Right lobe of liver (tissue), 6 donors: ENCODE data around the gene CDH13. TPM values are rescaled to one million over a fixed set of nuclear protein-coding genes. Genes with fewer than 3 reads are reported as not detected.

Experiments used
- ATAC-seq, 4 donors: fragments of 200-7000 bp; cut with Tn5 transposase; one replicate each; pipeline ENCODE4 v1.9.1; 2020; ENCODE audit warnings: mild to moderate bottlenecking in 4 of 4, moderate library complexity in 4 of 4
- DNase-seq, 3 donors: peaks; one replicate each; pipeline ENCODE4 v3.0.0-alpha.2; 2020
- H3K27ac ChIP-seq, 3 donors: fragments of 200-600 bp; one replicate each; pipeline ENCODE4 v1.8.0; 2022
- H3K27me3 ChIP-seq, 2 donors: fragments of 200-600 bp; one replicate each; pipeline ENCODE4 v1.8.0; 2022
- H3K36me3 ChIP-seq, 4 donors: fragments of 200-600 bp; sonication (generic) in 1 of 4; one replicate each; pipeline versions ENCODE4 v1.5.1 to v1.8.0; 2017 to 2022; ENCODE audit warnings: control low read depth in 1 of 4
- H3K4me1 ChIP-seq, 4 donors: fragments of 200-600 bp; sonication (generic) in 1 of 4; one replicate each; pipeline versions ENCODE4 v1.5.1 to v1.8.0; 2017 to 2022; ENCODE audit warnings: control low read depth in 1 of 4
- H3K4me3 ChIP-seq, 3 donors: fragments of 200-600 bp; one replicate each; pipeline ENCODE4 v1.8.0; 2022
- H3K9me3 ChIP-seq, 4 donors: fragments of 200-600 bp; sonication (generic) in 1 of 4; one replicate each; pipeline versions ENCODE4 v1.5.1 to v1.8.0; 2017 to 2022; ENCODE audit warnings: control low read depth in 1 of 4
- CTCF ChIP-seq, 4 donors: fragments of 200-600 bp in 3 of 4; fragments of 450-650 bp in 1 of 4; IDR thresholded peaks; one replicate each; pipeline versions ENCODE4 v1.5.1 to v1.8.0; 2016 to 2022; ENCODE audit warnings: antibody characterized with exemption in 4 of 4, mild to moderate bottlenecking in 2 of 4
- POLR2A ChIP-seq: fragments of 450-650 bp; IDR thresholded peaks from one replicate; pipeline ENCODE4 v1.6.1; 2017; ENCODE audit warnings: antibody characterized with exemption, mild to moderate bottlenecking
- WGBS: methylation state at CpG from one replicate; pipeline ENCODE4 v1.1.6; 2018; ENCODE audit warnings: low coverage, low lambda C conversion rate; ENCODE audit not compliant: insufficient coverage; ENCODE audit errors: missing lambda C conversion rate; 5-methylcytosine and 5-hydroxymethylcytosine counted together
- intact Hi-C, 2 donors: fragments of 100-400 bp; cut with DNase I; formaldehyde crosslinking; loops; one replicate each; pipeline versions ENCODE4 v1.11.2 to v1.14.1; 2022
- total RNA-seq, 6 experiments: library from RNA; depleted of rRNA in 2 of 6; stranded (reverse); fragments of >200 nt in 2 of 6; fragmentation: NEBNext Ultra II Directional in 3 of 6; extraction: Animal tissue kit (Norgen Biotek cat#: 25700) in 3 of 6; gene quantifications; one replicate each; pipeline versions ENCODE4 v1.1.0 to v1.2.4, GENCODE V29; 2016 to 2023
- donor health status: DM: no; HTN: yes; CAD: no.
- donor health status: DM: no; HTN: no; CAD: no.
- donor health status: DM: no; HTN: no; CAD: no.
- donor health status: DM: no; HTN: yes; CAD: no.
- donor health status: DM: no; HTN: yes; CAD: no.

The CDH13 gene
- total RNA-seq, 6 experiments from 2014 or later: 0.13 to 4.6 (median 0.49) TPM

DNA sequence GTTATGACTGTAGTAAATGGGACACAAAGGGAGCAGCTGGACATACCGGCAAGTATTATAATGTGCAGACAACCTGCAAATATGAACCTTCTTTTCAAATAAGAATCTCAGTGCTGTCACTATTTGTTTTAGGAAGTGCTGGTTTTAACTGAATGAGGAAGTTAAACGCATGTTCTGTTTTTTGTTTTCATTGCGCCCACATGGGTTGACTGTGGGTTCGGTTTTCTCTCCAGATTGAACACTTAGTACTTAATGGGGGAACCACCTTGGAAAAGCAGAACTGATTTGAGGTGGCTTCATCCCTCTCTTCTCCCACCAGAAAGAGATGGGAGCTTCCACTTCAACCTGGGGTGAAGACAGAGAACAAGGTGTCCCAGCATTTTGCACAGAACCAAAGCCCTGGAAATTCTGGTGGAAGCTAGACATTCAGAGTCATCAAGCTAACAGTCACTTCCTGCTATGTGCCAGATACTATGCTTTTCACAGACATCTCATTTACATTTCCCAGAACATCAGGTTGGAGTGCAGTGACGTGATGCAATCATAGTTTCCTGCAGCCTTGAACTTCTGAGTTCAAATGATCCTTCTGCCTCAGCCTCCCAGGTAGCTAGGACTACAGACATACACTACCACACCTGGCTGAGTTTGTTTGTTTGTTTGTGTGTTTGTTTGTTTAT is 149.8 kb downstream of the CDH13 start:
- 40% methylated on average over 5 of the region's 5 CpGs for WGBS

DNA sequence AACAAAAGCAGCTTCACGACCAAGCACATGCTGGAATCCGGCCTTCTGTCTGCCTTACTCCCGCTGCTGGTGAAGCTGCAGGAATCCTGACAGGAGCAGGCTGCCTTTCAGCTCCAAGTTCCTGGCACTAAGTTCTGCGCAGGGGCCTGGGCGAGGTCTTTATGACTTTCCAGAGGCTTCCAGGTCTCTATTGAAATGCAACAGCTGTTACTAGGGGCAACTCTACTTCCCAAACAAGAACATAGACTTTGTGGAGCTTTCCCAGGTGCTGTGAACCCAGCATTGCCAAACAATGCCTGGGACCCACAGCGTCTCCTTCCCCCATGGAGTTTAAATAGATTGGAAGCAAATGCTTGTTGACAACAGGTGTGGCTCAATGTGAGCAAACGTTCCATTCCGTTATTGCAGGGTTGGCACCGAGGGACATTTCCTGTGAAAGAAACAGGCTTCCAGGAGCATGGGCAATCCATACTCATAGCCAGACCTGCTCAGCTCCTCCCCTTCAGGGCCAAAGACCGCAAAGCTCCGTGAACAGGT is 156.0 kb downstream of the CDH13 start:
- Histone ChIP-seq H3K36me3 (no peaks in the 10 kb centered on the region), H3K4me3 (no peak overlapping the region), H3K27me3 (no peaks in the 10 kb centered on the region), H3K4me1 (no peaks in the 10 kb centered on the region), H3K9me3 (no peaks in the 10 kb centered on the region), H3K27ac (no peak overlapping the region)
- TF ChIP-seq POLR2A (no peak), CTCF (IDR thresholded peaks at IDR 0.05) (no peak)
- ATAC-seq (peak; percentile 49 to 77 (median 76)), DNase-seq (peak in 1 of 3 donors; percentile 75)
- intact Hi-C loops: no loop called here
- 22% methylated on average over 6 of the region's 11 CpGs for WGBS

More for the DNA sequence above, 149.8 kb downstream of the CDH13 start:
- no peak for DNase-seq
- Histone ChIP-seq H3K4me3 (no peak overlapping the region), H3K27ac (no peak overlapping the region), H3K36me3 (no peaks in the 10 kb centered on the region), H3K4me1 (no peaks in the 10 kb centered on the region), H3K9me3 (no peaks in the 10 kb centered on the region), H3K27me3 (no peaks in the 10 kb centered on the region)
- intact Hi-C loops: no loop called here
- no peak for TF ChIP-seq CTCF (IDR thresholded peaks at IDR 0.05)
- no peak for TF ChIP-seq POLR2A
- ATAC-seq: peak in 3 of 4 donors; percentile 26 to 43 (median 27)

DNA sequence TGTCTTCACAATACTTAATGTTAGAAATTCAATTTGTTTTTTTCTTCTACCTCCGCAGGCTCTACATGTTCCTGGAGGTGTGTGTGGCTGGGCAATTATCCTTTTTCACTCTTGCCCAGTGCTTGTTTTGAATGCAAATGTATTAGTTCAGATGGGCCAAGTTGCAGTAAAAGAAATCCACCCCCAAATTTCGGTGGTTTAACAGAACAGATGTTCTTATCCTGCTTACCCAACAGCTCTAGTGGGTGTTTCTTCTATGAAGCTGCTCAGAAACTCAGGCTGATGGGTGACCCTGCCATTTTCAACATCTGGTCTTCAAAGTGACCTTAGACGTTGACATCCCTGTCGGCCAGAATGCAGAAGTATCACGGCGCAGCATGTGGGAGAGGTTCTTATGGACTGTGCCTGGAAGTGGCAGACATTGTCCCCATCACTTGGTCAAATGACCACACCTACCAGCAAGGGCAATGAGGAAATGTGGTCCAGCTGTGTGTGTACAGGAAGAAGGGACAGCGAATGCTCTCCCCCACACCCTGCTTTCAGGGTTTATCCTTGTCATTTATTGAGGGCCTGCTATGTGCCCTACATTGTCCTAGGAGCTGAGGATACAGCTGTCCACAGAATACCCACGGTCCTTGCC is 157.3 kb downstream of the CDH13 start:
- H3K4me1 ChIP-seq: no peaks in the 10 kb centered on the region
- intact Hi-C loops: no loop called here
- no peak for ATAC-seq
- 65% methylated on average over 8 of the region's 8 CpGs for WGBS
- no peak for TF ChIP-seq POLR2A
- no peak for TF ChIP-seq CTCF (IDR thresholded peaks at IDR 0.05)
- no peaks in the 10 kb centered on the region for H3K36me3 ChIP-seq
- no peaks in the 10 kb centered on the region for H3K9me3 ChIP-seq
- H3K27ac ChIP-seq: no peak overlapping the region
- DNase-seq: no peak
- no peaks in the 10 kb centered on the region for H3K27me3 ChIP-seq
- H3K4me3 ChIP-seq: no peak overlapping the region

- TF ChIP-seq POLR2A: no peak
- no peak for TF ChIP-seq CTCF (IDR thresholded peaks at IDR 0.05)
- DNase-seq (no peak), ATAC-seq (no peak)
- H3K4me1 ChIP-seq: no peaks in the 10 kb centered on the region
- no peak overlapping the region for H3K4me3 ChIP-seq
- WGBS: no CpG with 5 or more reads among the region's 3 CpGs
- no peak overlapping the region for H3K27ac ChIP-seq
- intact Hi-C loops: no loop called here
- no peaks in the 10 kb centered on the region for H3K9me3 ChIP-seq
- no peaks in the 10 kb centered on the region for H3K27me3 ChIP-seq
- H3K36me3 ChIP-seq: no peaks in the 10 kb centered on the region
Measured at GRCh38 chr16:82784573-82784968, 157.8 kb downstream of the CDH13 start.
